ENCODE measurements around the gene DPAGT1.

- TF ChIP-seq CTCF (IDR thresholded peaks at IDR 0.05) (no peak), POLR2A (IDR thresholded peaks at IDR 0.05) (no peak)
Measured at GRCh38 chr11:119051440-119052162, 50.1 kb downstream of the DPAGT1 start.
